Inflammatory macrophage treated with lipopolysaccharide for 1 hour (primary cell): ENCODE results near the gene IL1R1.

Source experiments
- DNase-seq, 2 donors: peaks; one replicate each; pipeline ENCODE4 v3.0.0-alpha.2; 2020 to 2022

IL1R1 gene

GRCh38 chr2:102177814-102178478 is 35.4 kb downstream of the IL1R1 start:
- DNase-seq = no peak

- DNase-seq = no peak
Observed at GRCh38 chr2:102179061-102179460, 36.5 kb downstream of the IL1R1 start.

- DNase-seq = no peak
Observed at GRCh38 chr2:102179788-102180686, 37.5 kb downstream of the IL1R1 start.

- no peak for DNase-seq
Observed at GRCh38 chr2:102180687-102180999, 38.1 kb downstream of the IL1R1 start.

- DNase-seq = no peak
Observed at GRCh38 chr2:102181376-102181775, 38.8 kb downstream of the IL1R1 start.

- DNase-seq = no peak
Observed at GRCh38 chr2:102181919-102182635, 39.5 kb downstream of the IL1R1 start.

- DNase-seq = no peak
Observed at GRCh38 chr2:102184018-102184417, 41.5 kb downstream of the IL1R1 start.

- no peak for DNase-seq
Observed at GRCh38 chr2:102184568-102184967, 42.0 kb downstream of the IL1R1 start.

GRCh38 chr2:102185347-102185746 is 42.8 kb downstream of the IL1R1 start:
- DNase-seq = peak in 1 of 2 donors; percentile 31

GRCh38 chr2:102186791-102187495 is 44.4 kb downstream of the IL1R1 start, which contains the start of gene IL1RL2:
IL1RL2 (plus strand) TSS chr2:102187023; CDS start chr2:102187868, 845 bp downstream.
- peak; percentile 48 to 73 for DNase-seq

GRCh38 chr2:102187496-102188150 is 45.1 kb downstream of the IL1R1 start:
- DNase-seq = peak; percentile 60 to 61

- no peak for DNase-seq
Observed at GRCh38 chr2:102190430-102191107, 48.0 kb downstream of the IL1R1 start.

- no peak for DNase-seq
Observed at GRCh38 chr2:102191501-102191900, 49.0 kb downstream of the IL1R1 start.

- DNase-seq = no peak
Observed at GRCh38 chr2:102193074-102193473, 50.5 kb downstream of the IL1R1 start.

GRCh38 chr2:102194609-102195268 is 52.2 kb downstream of the IL1R1 start:
- no peak for DNase-seq

GRCh38 chr2:102197389-102198137 is 55.0 kb downstream of the IL1R1 start:
- DNase-seq = no peak

GRCh38 chr2:102200539-102200938 is 58.0 kb downstream of the IL1R1 start:
- no peak for DNase-seq

GRCh38 chr2:102204638-102205037 is 62.1 kb downstream of the IL1R1 start:
- no peak for DNase-seq

GRCh38 chr2:102206666-102207341 is 64.3 kb downstream of the IL1R1 start:
- DNase-seq = no peak

- DNase-seq = no peak
Observed at GRCh38 chr2:102208774-102209173, 66.2 kb downstream of the IL1R1 start.
